Large intestine (tissue), 12 donors: ENCODE data around the gene SNRNP35. TPM values are rescaled to one million over a fixed set of nuclear protein-coding genes. Genes with fewer than 3 reads are reported as not detected.
"Not testable (repeated sequence)": the region's sequence is repeated elsewhere in the genome, so short reads cannot be mapped to it uniquely, and the experiment has no call there.

ENCODE experiments used
- DNase-seq, 2 donors: peaks; one replicate each; pipeline versions ENCODE4 v3.0.0 to v3.0.0-alpha.2; 2013
- H3K27ac ChIP-seq: one replicate; pipeline ENCODE4 v1.5.1; 2013; ENCODE audit warnings: low read length
- H3K27me3 ChIP-seq: 2 replicates; pipeline ENCODE4 v1.6.1; 2013; ENCODE audit warnings: low read length; ENCODE audit not compliant: control insufficient read depth, insufficient read depth
- H3K36me3 ChIP-seq: 2 replicates; pipeline ENCODE4 v1.6.1; 2013; ENCODE audit warnings: low read length; ENCODE audit not compliant: control insufficient read depth, insufficient read depth
- H3K4me1 ChIP-seq: one replicate; pipeline ENCODE4 v1.6.1; 2013; ENCODE audit warnings: low read length; ENCODE audit not compliant: control insufficient read depth, insufficient read depth
- H3K4me3 ChIP-seq: one replicate; pipeline ENCODE4 v1.5.1; 2013; ENCODE audit warnings: low read length
- H3K9me3 ChIP-seq: one replicate; pipeline ENCODE4 v1.6.1; 2013; ENCODE audit warnings: mild to moderate bottlenecking, low read depth, low read length, moderate library complexity; ENCODE audit not compliant: control insufficient read depth
- WGBS: methylation state at CpG from one replicate; pipeline ENCODE4 v1.1.5; 2013; ENCODE audit warnings: low lambda C conversion rate; ENCODE audit not compliant: insufficient coverage; 5-methylcytosine and 5-hydroxymethylcytosine counted together
- long read RNA-seq, 11 donors: transcript quantifications; one replicate each; lab custom pipeline, GENCODE V29; 2026
- polyA plus RNA-seq: library from polyadenylated mRNA; unstranded; fragments of 120-200 nt; gene quantifications from one replicate; pipeline ENCODE4 v1.2.1, GENCODE V29; 2013

SNRNP35 gene, protein sequence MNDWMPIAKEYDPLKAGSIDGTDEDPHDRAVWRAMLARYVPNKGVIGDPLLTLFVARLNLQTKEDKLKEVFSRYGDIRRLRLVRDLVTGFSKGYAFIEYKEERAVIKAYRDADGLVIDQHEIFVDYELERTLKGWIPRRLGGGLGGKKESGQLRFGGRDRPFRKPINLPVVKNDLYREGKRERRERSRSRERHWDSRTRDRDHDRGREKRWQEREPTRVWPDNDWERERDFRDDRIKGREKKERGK
- 31.0 TPM for polyA plus RNA-seq
- long read RNA-seq, donor 1, transcript SNRNP35-203 (2 exons, 1,975 nt) = major isoform, 8 of 17 reads
- long read RNA-seq, donor 1, partial matches to known transcripts = 9 of 17 reads
- long read RNA-seq, donor 1, other reads (novel, unspliced or antisense) = 0 of 17 reads
- long read RNA-seq, donor 2, transcript SNRNP35-203 (2 exons, 1,975 nt) = major isoform, 16 of 31 reads
- long read RNA-seq, donor 2, partial matches to known transcripts = 0 of 31 reads
- long read RNA-seq, donor 2, other reads (novel, unspliced or antisense) = 11 of 31 reads
- long read RNA-seq, donor 3 = 0 reads
- long read RNA-seq, donor 4, partial matches to known transcripts = 0 of 2 reads
- long read RNA-seq, donor 4, other reads (novel, unspliced or antisense) = 0 of 2 reads
- long read RNA-seq, donor 5, transcript SNRNP35-203 (2 exons, 1,975 nt) = major isoform, 7 of 8 reads
- long read RNA-seq, donor 5, partial matches to known transcripts = 0 of 8 reads
- long read RNA-seq, donor 5, other reads (novel, unspliced or antisense) = 0 of 8 reads
- long read RNA-seq, donor 6, transcript SNRNP35-203 (2 exons, 1,975 nt) = major isoform, 11 of 16 reads
- long read RNA-seq, donor 6, partial matches to known transcripts = 0 of 16 reads
- long read RNA-seq, donor 6, other reads (novel, unspliced or antisense) = 5 of 16 reads
- long read RNA-seq, donor 7, partial matches to known transcripts = 0 of 10 reads
- long read RNA-seq, donor 7, other reads (novel, unspliced or antisense) = 6 of 10 reads
- long read RNA-seq, donor 8, transcript SNRNP35-203 (2 exons, 1,975 nt) = major isoform, 16 of 31 reads
- long read RNA-seq, donor 8, partial matches to known transcripts = 15 of 31 reads
- long read RNA-seq, donor 8, other reads (novel, unspliced or antisense) = 0 of 31 reads
- long read RNA-seq, donor 9, transcript SNRNP35-203 (2 exons, 1,975 nt) = major isoform, 12 of 13 reads
- long read RNA-seq, donor 9, partial matches to known transcripts = 0 of 13 reads
- long read RNA-seq, donor 9, other reads (novel, unspliced or antisense) = 0 of 13 reads
- long read RNA-seq, donor 10, transcript SNRNP35-203 (2 exons, 1,975 nt) = major isoform, 15 of 17 reads
- long read RNA-seq, donor 10, partial matches to known transcripts = 0 of 17 reads
- long read RNA-seq, donor 10, other reads (novel, unspliced or antisense) = 0 of 17 reads
- long read RNA-seq, donor 11, transcript SNRNP35-203 (2 exons, 1,975 nt) = major isoform, 7 of 8 reads
- long read RNA-seq, donor 11, partial matches to known transcripts = 0 of 8 reads
- long read RNA-seq, donor 11, other reads (novel, unspliced or antisense) = 0 of 8 reads

DNA sequence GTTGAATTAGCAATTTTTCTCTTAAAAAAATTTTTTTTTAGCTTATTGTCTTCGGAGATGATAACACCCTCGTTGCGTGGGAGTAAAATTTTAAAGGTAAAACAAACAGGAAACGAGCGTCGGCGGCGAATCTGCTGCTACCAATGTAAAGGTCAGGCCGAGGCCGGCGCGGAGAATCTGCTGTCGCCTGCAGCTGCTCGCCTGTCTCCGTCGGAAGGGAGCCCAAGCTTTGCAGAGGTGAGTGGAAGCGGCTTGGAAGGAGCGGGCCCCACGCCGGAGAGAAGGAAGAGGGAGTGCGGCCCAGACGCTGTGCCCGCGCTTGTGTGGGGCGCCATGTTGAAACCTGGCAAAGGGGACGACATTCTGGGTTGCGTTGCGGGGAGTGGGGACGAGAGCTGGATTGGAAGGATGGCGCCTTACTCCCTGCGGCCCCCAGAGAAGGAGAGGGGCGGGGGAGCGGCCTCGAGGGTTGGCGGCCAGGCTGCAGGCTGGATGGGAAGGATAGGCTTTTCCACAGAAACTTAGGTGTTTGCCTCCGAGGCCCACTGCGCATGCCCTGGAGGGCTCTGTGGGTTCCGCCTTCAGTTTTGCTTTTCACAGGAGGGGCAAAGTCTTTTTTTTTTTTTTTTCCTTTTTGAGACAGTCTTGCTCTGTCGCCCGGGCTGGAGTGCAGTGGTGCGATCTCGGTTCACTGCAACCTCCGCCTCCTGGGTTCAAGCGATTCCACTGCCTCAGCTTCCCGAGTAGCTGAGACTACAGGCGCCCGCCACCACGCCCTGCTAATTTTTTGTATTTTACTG is at the start of gene SNRNP35:
SNRNP35 (plus strand) TSS at position 160 of the 800 bp plus-strand sequence. CDS start 7,402 bp downstream, outside the sequence.
- H3K4me3 ChIP-seq = peak within 1 kb of the TSS; percentile 99
- WGBS = 0% methylated on average over 2 of the region's 48 CpGs
- no peaks in the 10 kb centered on the region for H3K27me3 ChIP-seq
- H3K36me3 ChIP-seq = peaks cover 3% of the 10 kb centered on the region
- H3K27ac ChIP-seq = peak within 1 kb of the TSS; percentile 100
- peaks cover 2% of the 10 kb centered on the region for H3K4me1 ChIP-seq
- DNase-seq = peak; percentile 82 to 95
- H3K9me3 ChIP-seq = no peaks in the 10 kb centered on the region

DNA sequence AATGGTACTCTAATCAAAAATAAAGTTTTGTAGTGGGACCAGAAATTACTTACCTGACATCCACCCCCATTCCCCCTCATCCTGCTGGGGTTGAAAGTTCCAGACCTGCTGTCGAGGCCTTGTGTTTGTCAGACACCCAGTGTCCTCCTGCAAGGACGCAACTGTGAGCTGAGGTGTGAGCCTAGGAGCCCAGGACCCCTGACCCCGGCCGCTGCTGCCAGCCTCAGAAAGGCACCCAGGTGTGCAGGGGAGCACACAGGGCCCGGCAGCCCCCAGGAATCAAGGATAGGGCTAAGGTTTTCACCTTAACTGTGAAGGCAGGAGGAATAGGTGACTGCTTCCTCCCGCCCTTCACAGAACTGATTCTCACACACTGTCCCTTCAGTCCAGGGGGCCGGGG is 49.3 kb upstream of the SNRNP35 start:
- H3K36me3 ChIP-seq = peaks cover 42% of the 10 kb centered on the region

DNA sequence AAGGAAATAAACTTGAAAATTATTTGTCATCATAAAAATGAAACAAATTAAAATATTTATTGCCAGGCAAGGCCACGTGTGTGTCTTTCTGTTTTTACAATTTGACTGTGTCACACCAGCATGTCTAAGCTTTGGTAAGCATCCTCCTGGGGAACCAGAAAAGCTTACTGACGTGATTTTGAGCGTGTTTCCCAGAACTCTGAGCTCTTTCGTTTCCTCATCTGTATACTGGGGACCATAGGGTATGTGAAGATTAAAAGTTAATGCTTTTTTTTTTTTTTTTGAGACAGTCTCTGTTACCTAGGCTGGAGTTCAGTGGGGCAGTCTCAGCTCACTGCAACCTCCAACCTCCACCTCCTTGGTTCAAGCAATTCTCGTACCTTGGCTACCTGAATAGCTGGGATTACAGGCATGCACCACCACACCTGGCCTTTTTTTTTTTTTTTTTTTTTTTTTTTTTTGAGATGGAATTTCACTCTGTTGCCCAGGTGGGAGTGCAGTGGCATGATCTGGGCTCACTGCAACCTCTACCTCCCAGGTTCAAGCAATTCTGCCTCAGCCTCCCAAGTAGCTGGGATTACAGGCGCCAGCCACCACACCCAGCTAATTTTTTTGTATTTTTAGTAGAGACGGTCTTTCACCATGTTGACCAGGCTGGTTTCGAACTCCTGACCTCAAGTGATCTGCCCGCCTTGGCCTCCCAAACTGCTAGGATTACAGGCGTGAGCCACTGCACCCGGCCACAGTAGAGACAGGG is 48.5 kb upstream of the SNRNP35 start:
- not testable (repeated sequence) for DNase-seq, H3K27me3 ChIP-seq, H3K27ac ChIP-seq, H3K9me3 ChIP-seq, H3K4me1 ChIP-seq, H3K4me3 ChIP-seq
- peaks cover 34% of the 10 kb centered on the region for H3K36me3 ChIP-seq
- WGBS = 90% methylated on average over 3 of the region's 11 CpGs

More for the DNA sequence above, 49.3 kb upstream of the SNRNP35 start:
- H3K4me1 ChIP-seq, H3K4me3 ChIP-seq, H3K27me3 ChIP-seq, H3K9me3 ChIP-seq, DNase-seq, H3K27ac ChIP-seq: not testable (repeated sequence)
- no CpG with 5 or more reads among the region's 7 CpGs for WGBS

DNA sequence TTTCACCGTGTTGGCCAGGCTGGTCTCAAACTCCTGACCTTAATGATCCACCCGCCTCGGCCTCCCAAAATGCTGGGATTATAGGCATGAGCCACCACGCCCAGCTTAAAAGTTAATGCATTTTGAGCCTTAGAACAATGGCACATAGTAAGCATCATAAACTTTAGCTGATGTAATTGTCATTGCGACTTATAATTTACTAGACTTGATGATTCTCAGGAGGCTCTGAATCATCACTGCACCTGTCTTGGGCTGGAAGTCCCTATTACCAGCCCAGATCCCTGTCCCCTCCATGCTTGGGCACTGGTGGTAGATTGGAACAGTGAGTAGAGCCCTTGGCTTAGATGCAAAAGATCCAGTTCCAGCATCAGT is 47.9 kb upstream of the SNRNP35 start:
- no CpG with 5 or more reads among the region's 5 CpGs for WGBS
- no peaks in the 10 kb centered on the region for H3K4me1 ChIP-seq
- peaks cover 28% of the 10 kb centered on the region for H3K36me3 ChIP-seq
- H3K27ac ChIP-seq = no peak overlapping the region
- DNase-seq = no peak
- no peaks in the 10 kb centered on the region for H3K27me3 ChIP-seq
- no peak overlapping the region for H3K4me3 ChIP-seq
- no peaks in the 10 kb centered on the region for H3K9me3 ChIP-seq

DNA sequence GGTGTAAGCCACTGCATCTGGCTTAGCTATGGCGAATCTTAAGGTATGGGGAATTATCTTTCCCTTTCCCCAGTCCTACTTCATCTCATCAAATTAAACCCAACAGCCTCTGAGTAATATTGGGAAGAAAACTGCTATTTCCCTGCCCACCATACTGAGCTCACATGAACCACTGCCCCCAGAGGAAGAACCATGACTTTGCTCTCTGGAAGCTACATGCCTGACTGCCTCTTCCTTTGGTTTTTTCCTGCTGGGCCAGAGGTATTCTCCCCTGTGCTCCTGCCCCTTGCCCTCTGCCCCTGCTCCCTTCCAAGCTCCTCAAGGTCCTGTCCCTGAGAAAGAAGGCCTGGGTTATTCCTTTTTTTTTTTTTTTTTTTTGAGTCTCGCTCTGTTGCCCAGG is 36.6 kb upstream of the SNRNP35 start:
- Histone ChIP-seq H3K36me3 (no peaks in the 10 kb centered on the region), H3K27me3 (no peaks in the 10 kb centered on the region), H3K4me1 (no peaks in the 10 kb centered on the region), H3K9me3 (no peaks in the 10 kb centered on the region), H3K4me3 (no peak overlapping the region), H3K27ac (no peak overlapping the region)
- DNase-seq = no peak
- WGBS = no CpG with 5 or more reads among the region's 2 CpGs

DNA sequence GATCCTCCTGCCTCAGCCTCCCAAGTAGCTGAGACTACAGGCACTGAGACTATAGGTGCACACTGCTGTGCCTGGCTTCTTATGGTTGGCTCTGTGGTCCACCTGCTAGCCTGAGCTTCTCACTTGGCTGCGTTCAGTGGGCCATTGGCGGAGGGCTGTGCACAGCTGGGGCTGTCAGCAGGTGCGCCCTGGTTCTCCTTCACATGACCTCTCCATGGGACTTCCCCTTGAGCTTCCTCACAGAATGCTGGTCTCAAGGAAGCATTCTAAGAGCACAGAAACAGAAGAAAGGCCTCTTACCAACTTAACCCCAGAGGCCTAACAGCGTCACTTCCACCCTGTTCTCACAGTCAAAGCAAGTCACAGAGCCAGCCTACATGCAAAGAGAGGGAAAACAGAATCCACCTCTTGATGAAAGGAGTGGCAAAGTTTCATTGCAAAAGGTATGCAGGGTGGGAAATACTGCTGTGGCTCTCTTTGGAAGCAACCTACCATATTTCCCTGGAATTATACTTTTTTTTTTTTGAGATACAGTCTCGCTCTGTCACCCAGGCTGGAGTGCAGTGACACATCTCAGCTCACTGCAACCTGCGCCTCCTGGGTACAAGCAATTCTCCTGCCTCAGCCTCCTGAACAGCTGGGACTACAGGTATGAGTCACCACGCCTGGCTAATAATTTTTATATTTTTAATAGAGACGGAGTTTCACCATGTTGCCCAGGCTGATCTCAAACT is 30.7 kb upstream of the SNRNP35 start:
- Histone ChIP-seq H3K4me1 (no peaks in the 10 kb centered on the region), H3K27ac (no peak overlapping the region), H3K4me3 (no peak overlapping the region), H3K27me3 (no peaks in the 10 kb centered on the region), H3K36me3 (no peaks in the 10 kb centered on the region), H3K9me3 (no peaks in the 10 kb centered on the region)
- DNase-seq = no peak
- WGBS = 100% methylated on average over 1 of the region's 8 CpGs

DNA sequence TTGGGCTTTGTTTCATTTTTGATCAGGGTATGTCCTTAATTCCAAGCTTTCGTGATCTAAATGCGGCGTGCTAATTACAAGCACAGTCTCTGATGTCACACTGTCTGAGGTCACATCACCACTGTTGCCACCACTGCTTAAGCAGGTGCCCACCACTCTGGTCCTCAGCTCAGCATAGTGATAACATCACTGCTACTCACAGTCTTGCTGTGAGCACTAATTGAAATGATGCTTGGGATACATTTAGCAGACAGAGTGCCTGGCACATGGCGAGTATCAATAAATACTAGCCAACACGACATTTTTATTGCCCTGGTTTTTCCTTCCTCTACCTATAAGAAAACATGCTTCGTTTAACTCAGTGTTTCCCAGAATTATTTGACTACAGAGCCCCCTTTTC is 29.3 kb upstream of the SNRNP35 start:
- DNase-seq = no peak
- Histone ChIP-seq H3K9me3 (no peaks in the 10 kb centered on the region), H3K27ac (no peak overlapping the region), H3K4me1 (no peaks in the 10 kb centered on the region), H3K4me3 (no peak overlapping the region), H3K27me3 (no peaks in the 10 kb centered on the region), H3K36me3 (no peaks in the 10 kb centered on the region)
- 58% methylated on average over 2 of the region's 6 CpGs for WGBS

DNA sequence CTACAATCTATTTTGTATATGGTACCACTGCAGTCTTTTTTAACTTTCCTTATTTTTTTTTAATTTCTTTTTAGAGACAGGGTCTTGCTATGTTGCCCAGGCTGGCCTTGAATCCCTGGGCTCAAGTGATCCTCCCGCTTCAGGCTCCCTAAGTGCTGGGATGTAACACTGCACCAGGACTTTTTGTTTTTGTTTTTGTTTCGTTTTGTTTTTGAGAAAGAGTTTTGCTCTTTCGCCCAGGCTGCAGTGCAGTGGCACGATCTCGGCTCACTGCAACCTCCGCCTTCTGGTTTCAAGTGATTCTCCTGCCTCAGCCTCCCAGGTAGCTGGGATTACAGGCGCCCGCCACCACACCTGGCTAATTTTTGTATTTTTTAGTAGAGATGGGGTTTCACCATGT is 28.8 kb upstream of the SNRNP35 start:
- not testable (repeated sequence) for H3K36me3 ChIP-seq, H3K4me1 ChIP-seq, H3K27ac ChIP-seq, H3K9me3 ChIP-seq, DNase-seq, H3K4me3 ChIP-seq, H3K27me3 ChIP-seq
- WGBS = 100% methylated on average over 3 of the region's 8 CpGs
